Stimulated activated CD8-positive, alpha-beta memory T cell treated with anti-CD3 and anti-CD28 coated beads, Interleukin-15, amount 100 ng/mL, for 1 hour (primary cell): Measurements from ENCODE around the gene TPPP3.

Source experiments
- DNase-seq: peaks from one replicate; pipeline ENCODE4 v3.0.0-alpha.2; 2020; ENCODE audit warnings: low read depth

TPPP3 gene

GRCh38 chr16:67342616-67343015 is 50.7 kb downstream of the TPPP3 start:
- DNase-seq, result no peak

- no peak for DNase-seq
Measured at GRCh38 chr16:67341250-67341649, 52.0 kb downstream of the TPPP3 start.
